OCI-LY1 (cell line): ENCODE measurements around the gene LRRC8B.

Experiments used
- CTCF ChIP-seq: fragments of 200-600 bp; sonication (generic), shearing (Covaris generic); IDR thresholded peaks from 2 replicates; pipeline ENCODE4 v1.5.1; 2017; ENCODE audit warnings: mild to moderate bottlenecking, antibody characterized with exemption, low read length, moderate library complexity, mixed read lengths
- EZH2 ChIP-seq: fragments of 200-600 bp; sonication (generic), shearing (Covaris generic); IDR thresholded peaks from 2 replicates; pipeline ENCODE4 v1.8.0; 2017; ENCODE audit warnings: borderline replicate concordance, mixed run types, mild to moderate bottlenecking, antibody characterized with exemption, low read length, moderate library complexity, mixed read lengths

- TF ChIP-seq EZH2: no peak
- TF ChIP-seq CTCF: no peak
Observed at GRCh38 chr1:89574621-89575020, 50.0 kb downstream of the LRRC8B start.
